ENCODE results near the gene CNPY2. TPM values are rescaled to one million over a fixed set of nuclear protein-coding genes. Genes with fewer than 3 reads are reported as not detected.
"Not testable (repeated sequence)": the region's sequence is repeated elsewhere in the genome, so short reads cannot be mapped to it uniquely, and the experiment has no call there.

CNPY2 gene
- total RNA-seq, 1 donor from 2014 or later, result 93.3 TPM

- ATAC-seq, result peak; percentile 1
These were observed 16.4 kb downstream of the CNPY2 start for GRCh38 chr12:56299308-56299852.

GRCh38 chr12:56298828-56299227 lies 17.0 kb downstream of the CNPY2 start:
- no peak for DNase-seq (ENCODE audit: low spot score)

More at GRCh38 chr12:56299308-56299852, 16.4 kb downstream of the CNPY2 start:
- no peak for DNase-seq (ENCODE audit: low spot score)

GRCh38 chr12:56297400-56297799 lies 18.4 kb downstream of the CNPY2 start:
- DNase-seq (ENCODE audit: low spot score) (no peak), ATAC-seq (no peak)

More at GRCh38 chr12:56298828-56299227, 17.0 kb downstream of the CNPY2 start:
- ATAC-seq, result no peak

GRCh38 chr12:56296295-56296694 lies 19.5 kb downstream of the CNPY2 start:
- no peak for ATAC-seq
- no peak for DNase-seq (ENCODE audit: low spot score)

GRCh38 chr12:56293795-56294194 lies 22.0 kb downstream of the CNPY2 start:
- ATAC-seq (peak; percentile 76), DNase-seq (ENCODE audit: low spot score) (no peak)

GRCh38 chr12:56288705-56289387 lies 26.9 kb downstream of the CNPY2 start:
- DNase-seq (ENCODE audit: low spot score) (no peak), ATAC-seq (no peak)

GRCh38 chr12:56286044-56286830 lies 29.6 kb downstream of the CNPY2 start:
- DNase-seq (ENCODE audit: low spot score) (no peak), ATAC-seq (peak; percentile 14)

GRCh38 chr12:56284263-56284662 lies 31.5 kb downstream of the CNPY2 start:
- not testable (repeated sequence) for DNase-seq (ENCODE audit: low spot score); ATAC-seq

GRCh38 chr12:56282579-56282978 lies 33.2 kb downstream of the CNPY2 start:
- no peak for DNase-seq (ENCODE audit: low spot score)
- ATAC-seq, result no peak

GRCh38 chr12:56282030-56282429 lies 33.8 kb downstream of the CNPY2 start:
- DNase-seq (ENCODE audit: low spot score) (no peak), ATAC-seq (no peak)

GRCh38 chr12:56280849-56281248 lies 34.9 kb downstream of the CNPY2 start:
- ATAC-seq (peak; percentile 86), DNase-seq (ENCODE audit: low spot score) (peak; percentile 76)

GRCh38 chr12:56278905-56279304 lies 36.9 kb downstream of the CNPY2 start:
- DNase-seq (ENCODE audit: low spot score) (no peak), ATAC-seq (no peak)

- ATAC-seq, result no peak
- no peak for DNase-seq (ENCODE audit: low spot score)
These were observed 41.5 kb downstream of the CNPY2 start for GRCh38 chr12:56274299-56274698.

GRCh38 chr12:56272468-56272867 lies 43.3 kb downstream of the CNPY2 start:
- DNase-seq (ENCODE audit: low spot score), result peak; percentile 81
- peak; percentile 83 for ATAC-seq

- no peak for ATAC-seq
- no peak for DNase-seq (ENCODE audit: low spot score)
These were observed 44.8 kb downstream of the CNPY2 start for GRCh38 chr12:56271031-56271430.

GRCh38 chr12:56267443-56268071 lies 48.2 kb downstream of the CNPY2 start:
- ATAC-seq (peak; percentile 73), DNase-seq (ENCODE audit: low spot score) (peak; percentile 79)

GRCh38 chr12:56266693-56267442 lies 48.9 kb downstream of the CNPY2 start, which contains the start of gene COQ10A:
TSS of gene COQ10A (plus strand) at chr12:56266942. CDS start at chr12:56267119, 177 bp downstream.
- ATAC-seq, result peak; percentile 91
- peak; percentile 90 for DNase-seq (ENCODE audit: low spot score)

GRCh38 chr12:56266068-56266692 lies 49.6 kb downstream of the CNPY2 start:
- peak; percentile 5 for ATAC-seq
- not testable (repeated sequence) for DNase-seq (ENCODE audit: low spot score)

GRCh38 chr12:56262955-56263354 lies 52.8 kb downstream of the CNPY2 start:
- ATAC-seq; DNase-seq (ENCODE audit: low spot score): not testable (repeated sequence)
